ENCODE data around the gene RNF39.

DNA sequence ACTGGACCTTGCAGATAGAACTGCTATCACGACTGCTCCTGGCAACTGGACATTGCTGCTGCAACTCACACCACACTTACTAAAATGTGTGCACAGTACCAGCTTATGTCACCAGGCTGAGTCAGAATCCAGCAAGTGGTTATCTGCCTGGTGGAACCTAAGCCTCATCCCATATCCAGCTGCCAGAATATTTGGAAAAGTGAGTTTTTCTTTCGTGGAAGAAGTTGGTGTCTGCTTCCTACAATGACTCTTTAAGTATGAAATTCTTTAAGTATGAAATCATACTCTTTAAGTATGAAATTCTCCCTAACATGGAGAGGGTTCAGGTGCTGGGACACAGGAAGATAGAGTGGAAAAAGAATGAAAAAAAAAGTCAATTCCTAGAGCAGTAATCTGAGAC lies 30.9 kb downstream of the RNF39 start:
- no peak for TF ChIP-seq POLR2AphosphoS5 (IDR thresholded peaks at IDR 0.05; ENCODE audit: insufficient read depth in 1 of 2, low read depth in 1 of 2)
- TF ChIP-seq, protein P1, sequence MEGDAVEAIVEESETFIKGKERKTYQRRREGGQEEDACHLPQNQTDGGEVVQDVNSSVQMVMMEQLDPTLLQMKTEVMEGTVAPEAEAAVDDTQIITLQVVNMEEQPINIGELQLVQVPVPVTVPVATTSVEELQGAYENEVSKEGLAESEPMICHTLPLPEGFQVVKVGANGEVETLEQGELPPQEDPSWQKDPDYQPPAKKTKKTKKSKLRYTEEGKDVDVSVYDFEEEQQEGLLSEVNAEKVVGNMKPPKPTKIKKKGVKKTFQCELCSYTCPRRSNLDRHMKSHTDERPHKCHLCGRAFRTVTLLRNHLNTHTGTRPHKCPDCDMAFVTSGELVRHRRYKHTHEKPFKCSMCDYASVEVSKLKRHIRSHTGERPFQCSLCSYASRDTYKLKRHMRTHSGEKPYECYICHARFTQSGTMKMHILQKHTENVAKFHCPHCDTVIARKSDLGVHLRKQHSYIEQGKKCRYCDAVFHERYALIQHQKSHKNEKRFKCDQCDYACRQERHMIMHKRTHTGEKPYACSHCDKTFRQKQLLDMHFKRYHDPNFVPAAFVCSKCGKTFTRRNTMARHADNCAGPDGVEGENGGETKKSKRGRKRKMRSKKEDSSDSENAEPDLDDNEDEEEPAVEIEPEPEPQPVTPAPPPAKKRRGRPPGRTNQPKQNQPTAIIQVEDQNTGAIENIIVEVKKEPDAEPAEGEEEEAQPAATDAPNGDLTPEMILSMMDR (IDR thresholded peaks at IDR 0.05): no peak

Measured in vagina (tissue), 2 donors.